Measurements from ENCODE around the gene ZBTB44.

The ZBTB44 gene

DNA sequence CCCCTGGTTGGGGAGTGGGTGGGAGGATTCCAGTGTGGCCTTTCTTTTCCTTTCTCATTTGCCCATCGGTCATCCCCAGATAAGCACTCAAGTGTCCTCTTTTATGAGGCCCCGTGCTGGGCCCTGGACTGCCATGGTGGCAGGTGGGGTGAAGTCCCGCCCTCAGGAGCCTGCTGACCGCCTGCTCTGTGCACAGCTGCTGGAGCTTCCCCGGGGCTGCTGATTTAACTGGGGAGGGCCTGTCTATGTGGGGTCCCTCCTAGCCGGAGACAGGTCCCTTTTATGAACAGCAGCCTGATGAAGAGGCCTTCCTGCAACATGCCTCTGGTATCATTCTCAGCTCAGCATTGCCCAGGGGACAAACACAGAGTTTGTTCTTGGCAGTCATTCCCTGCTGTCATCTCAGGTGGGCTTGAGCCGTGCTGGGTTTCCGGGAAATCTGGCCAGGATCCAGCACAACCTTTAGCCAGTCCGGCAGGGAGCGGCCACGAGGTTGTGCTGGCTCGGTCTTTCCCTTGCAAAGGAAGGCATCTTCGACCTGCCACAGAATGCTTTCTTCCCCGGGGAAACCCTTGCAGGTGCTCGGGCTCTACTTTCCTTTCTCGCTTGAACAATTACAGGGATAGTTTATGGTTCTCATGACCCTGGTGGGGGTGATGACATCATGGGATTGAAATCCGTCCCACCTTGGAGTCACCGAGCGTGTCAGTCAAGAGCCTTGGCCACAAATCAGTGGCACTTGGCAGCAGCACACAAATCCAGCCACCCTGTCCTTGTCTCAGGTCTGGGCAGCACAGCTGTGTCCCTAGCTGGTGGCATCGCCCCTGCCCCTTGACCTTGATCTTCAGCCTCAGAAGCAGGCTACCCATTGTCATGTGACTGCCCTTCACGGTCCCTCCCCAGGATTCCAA lies 135.1 kb downstream of the ZBTB44 start:
- no peaks in the 10 kb centered on the region for H3K9me3 ChIP-seq (ENCODE audit: severe bottlenecking)
- peaks cover 39% of the 10 kb centered on the region for H3K4me1 ChIP-seq (ENCODE audit: insufficient read depth, poor library complexity, severe bottlenecking)
- no peak overlapping the region for H3K4me3 ChIP-seq (ENCODE audit: severe bottlenecking)
- no peaks in the 10 kb centered on the region for H3K27me3 ChIP-seq (ENCODE audit: insufficient read depth, poor library complexity, severe bottlenecking)
- ATAC-seq (ENCODE audit: low read depth) = no peak
- DNase-seq (ENCODE audit: low spot score) = no peak
- TF ChIP-seq, protein P1, sequence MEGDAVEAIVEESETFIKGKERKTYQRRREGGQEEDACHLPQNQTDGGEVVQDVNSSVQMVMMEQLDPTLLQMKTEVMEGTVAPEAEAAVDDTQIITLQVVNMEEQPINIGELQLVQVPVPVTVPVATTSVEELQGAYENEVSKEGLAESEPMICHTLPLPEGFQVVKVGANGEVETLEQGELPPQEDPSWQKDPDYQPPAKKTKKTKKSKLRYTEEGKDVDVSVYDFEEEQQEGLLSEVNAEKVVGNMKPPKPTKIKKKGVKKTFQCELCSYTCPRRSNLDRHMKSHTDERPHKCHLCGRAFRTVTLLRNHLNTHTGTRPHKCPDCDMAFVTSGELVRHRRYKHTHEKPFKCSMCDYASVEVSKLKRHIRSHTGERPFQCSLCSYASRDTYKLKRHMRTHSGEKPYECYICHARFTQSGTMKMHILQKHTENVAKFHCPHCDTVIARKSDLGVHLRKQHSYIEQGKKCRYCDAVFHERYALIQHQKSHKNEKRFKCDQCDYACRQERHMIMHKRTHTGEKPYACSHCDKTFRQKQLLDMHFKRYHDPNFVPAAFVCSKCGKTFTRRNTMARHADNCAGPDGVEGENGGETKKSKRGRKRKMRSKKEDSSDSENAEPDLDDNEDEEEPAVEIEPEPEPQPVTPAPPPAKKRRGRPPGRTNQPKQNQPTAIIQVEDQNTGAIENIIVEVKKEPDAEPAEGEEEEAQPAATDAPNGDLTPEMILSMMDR (IDR thresholded peaks at IDR 0.05; ENCODE audit: poor library complexity, severe bottlenecking) = no peak
- H3K36me3 ChIP-seq (ENCODE audit: low read depth) = no peaks in the 10 kb centered on the region
- no peak overlapping the region for H3K27ac ChIP-seq (ENCODE audit: poor library complexity, severe bottlenecking)

DNA sequence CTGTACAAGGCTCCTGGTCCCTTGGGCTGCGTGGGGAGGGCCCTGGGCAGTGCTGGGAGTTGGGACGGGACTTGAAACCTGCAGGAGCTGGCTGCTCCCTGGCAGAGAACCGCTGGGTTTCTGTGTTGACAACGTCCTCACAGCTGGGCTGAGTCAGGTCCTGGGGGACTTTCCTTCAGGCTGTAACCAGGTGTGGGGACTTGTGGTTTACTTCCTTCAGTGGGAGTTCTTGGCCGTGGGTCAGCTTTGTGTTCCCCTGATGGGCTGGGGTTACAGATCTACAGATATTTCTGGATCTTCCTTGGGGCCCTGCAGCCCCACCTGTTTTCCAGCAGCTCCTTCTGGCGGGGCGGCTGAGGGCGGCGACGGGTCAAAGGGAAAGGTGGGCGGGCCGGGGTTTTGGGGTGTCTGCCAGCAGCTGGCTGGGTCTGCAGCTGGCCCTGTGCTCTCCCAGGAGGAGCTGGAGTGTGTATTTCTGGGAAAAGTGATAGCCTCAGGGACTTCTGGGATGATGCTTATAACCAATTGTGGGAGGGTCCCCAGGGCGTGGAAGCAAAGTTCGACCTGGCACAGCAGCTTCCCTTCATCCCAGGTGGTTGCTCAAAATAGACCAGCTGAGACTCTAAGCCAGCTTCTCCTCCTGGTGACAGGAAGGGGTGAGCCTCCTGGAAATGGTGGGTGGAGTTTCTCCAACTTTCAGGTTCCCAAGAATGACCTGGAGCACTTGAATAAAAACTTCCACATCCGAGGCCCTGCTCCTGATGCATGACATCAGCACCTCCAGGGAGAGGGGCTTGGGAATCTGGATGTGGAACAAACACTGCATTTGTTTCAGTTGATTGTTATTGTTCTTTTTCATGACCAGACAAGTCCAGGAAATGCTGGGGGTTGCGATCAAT lies 136.0 kb downstream of the ZBTB44 start:
- no peak overlapping the region for H3K4me3 ChIP-seq (ENCODE audit: severe bottlenecking)
- no peaks in the 10 kb centered on the region for H3K9me3 ChIP-seq (ENCODE audit: severe bottlenecking)
- no peaks in the 10 kb centered on the region for H3K36me3 ChIP-seq (ENCODE audit: low read depth)
- H3K27ac ChIP-seq (ENCODE audit: poor library complexity, severe bottlenecking) = no peak overlapping the region
- peaks cover 39% of the 10 kb centered on the region for H3K4me1 ChIP-seq (ENCODE audit: insufficient read depth, poor library complexity, severe bottlenecking)
- ATAC-seq (ENCODE audit: low read depth) (no peak), DNase-seq (ENCODE audit: low spot score) (no peak)
- H3K27me3 ChIP-seq (ENCODE audit: insufficient read depth, poor library complexity, severe bottlenecking) = no peaks in the 10 kb centered on the region
- TF ChIP-seq, protein P1 (IDR thresholded peaks at IDR 0.05; ENCODE audit: poor library complexity, severe bottlenecking) = no peak

DNA sequence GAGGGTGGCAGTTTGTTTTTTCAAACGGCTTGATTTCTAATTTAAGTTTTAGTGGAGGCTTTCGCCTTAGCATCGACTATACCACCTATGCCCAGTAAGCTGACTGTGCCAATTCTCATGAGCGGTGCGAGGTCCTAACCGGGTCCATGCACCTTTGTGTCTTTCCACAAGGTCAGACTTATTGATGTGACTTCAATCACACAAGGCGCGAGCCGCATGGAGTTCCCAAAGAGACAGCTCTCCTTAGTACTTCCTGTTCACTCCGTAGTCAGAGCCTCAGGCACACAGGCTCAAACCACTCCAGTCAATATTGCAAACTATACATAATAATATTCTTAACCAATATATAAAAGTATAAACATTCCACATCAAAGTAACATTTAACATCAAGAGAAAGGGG lies 136.9 kb downstream of the ZBTB44 start:
- no peaks in the 10 kb centered on the region for H3K9me3 ChIP-seq (ENCODE audit: severe bottlenecking)
- peaks cover 39% of the 10 kb centered on the region for H3K4me1 ChIP-seq (ENCODE audit: insufficient read depth, poor library complexity, severe bottlenecking)
- ATAC-seq (ENCODE audit: low read depth) (no peak), DNase-seq (ENCODE audit: low spot score) (no peak)
- H3K27ac ChIP-seq (ENCODE audit: poor library complexity, severe bottlenecking) = no peak overlapping the region
- no peak overlapping the region for H3K4me3 ChIP-seq (ENCODE audit: severe bottlenecking)
- TF ChIP-seq, protein P1 (IDR thresholded peaks at IDR 0.05; ENCODE audit: poor library complexity, severe bottlenecking) = no peak
- no peaks in the 10 kb centered on the region for H3K36me3 ChIP-seq (ENCODE audit: low read depth)
- H3K27me3 ChIP-seq (ENCODE audit: insufficient read depth, poor library complexity, severe bottlenecking) = no peaks in the 10 kb centered on the region
